HG02852 (cell line): ENCODE results near the gene SAT2.

Experiments
- ATAC-seq: cut with Tn5 transposase; IDR thresholded peaks from one replicate; pipeline ENCODE4 v1.9.1; 2021; ENCODE audit warnings: mild to moderate bottlenecking, moderate library complexity; ENCODE audit not compliant: unreplicated experiment

Gene SAT2

DNA sequence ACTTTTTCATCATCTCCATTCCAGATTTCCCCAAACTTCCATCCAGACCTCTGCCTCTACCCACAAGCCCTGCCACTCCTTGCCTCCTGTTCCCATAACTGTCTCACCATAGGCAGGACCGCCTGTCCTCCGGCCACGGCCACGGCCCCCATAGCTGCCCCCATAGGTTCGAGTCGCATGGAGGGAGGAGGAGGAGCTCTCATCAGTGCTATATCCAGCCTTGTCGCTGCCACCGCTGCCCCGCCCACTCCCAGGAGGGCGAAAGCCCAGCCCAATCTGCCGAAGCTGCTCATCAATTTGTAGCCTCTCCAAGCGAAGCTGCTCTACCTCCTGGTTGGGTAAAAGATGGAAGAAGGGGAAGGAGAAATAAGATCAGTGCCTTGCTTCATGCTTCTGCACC, 34.3 kb downstream of the SAT2 start:
- no peak for ATAC-seq

DNA sequence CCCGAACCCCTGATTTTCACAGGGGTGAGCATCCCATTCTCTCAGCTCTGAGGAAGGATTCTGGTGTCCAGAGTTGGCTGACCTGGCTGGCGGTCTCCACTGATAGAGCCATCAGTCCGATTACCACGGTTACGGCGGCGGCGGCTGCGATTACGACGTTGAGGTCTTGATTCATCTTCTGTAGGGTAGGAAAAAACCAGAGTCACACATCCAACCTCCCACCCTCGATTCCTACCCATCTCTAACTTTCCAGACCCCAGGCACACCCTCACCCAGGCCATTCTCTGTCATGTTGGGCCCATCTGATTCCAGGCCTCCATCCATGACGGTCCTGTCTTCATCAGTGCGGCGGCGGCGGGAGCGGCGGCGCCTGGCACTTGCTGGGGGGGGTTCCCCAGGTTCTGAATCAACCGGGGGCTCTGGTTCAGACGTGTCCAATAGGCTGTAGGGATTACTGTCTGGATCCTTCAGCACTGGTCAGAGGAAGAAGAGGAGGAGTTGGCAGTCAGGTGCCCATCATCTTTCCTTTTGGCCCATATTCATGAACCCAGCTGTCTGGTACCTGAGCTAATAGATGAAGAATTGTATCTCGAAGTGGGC, 35.1 kb downstream of the SAT2 start:
- no peak for ATAC-seq

DNA sequence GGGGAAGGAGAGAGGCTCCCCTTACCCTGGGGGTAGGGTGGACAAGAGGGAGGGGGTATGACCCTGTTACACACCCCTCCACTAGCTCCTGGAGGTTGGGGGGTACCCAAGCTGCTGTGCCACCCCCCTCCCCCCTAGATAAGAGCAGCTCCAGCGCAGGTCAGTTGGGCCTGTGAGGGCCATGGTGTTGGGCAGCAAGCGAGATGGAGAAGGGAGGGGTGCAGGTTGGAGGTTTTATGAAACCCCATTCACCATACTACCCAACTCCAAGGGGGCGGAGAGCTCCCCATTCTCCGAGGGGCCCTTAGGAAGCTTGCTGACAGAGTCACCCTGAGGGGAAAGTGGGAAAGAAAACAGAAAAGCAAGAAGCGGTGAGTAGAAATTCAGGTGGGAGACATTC, 36.0 kb downstream of the SAT2 start:
- ATAC-seq = no peak

DNA sequence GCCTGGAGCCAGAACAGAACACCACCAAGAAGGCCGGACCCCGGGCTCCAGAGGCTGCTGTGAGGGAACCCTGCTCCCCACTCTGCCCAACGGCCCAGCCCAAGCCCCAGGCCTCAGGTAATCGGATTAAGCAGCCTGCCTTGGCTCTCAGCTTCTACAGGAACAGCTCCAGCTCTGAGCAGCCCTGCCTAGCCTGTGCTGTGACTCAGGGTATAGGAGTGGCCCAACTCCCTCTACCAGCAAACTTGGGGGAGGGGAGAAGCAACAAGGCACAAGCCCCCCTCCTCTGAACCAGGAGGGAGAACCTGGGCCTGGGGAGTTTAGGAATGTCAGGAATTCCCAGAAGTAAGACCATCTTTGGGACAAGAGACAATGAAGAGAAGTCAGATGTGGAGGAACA, 36.9 kb downstream of the SAT2 start:
- no peak for ATAC-seq

- ATAC-seq = no peak
Observed at GRCh38 chr17:7589891-7590691, 37.5 kb downstream of the SAT2 start, which contains the start of gene SOX15. Gene SOX15 (minus strand): TSS chr17:7590094. CDS start chr17:7589676, 418 bp downstream.

DNA sequence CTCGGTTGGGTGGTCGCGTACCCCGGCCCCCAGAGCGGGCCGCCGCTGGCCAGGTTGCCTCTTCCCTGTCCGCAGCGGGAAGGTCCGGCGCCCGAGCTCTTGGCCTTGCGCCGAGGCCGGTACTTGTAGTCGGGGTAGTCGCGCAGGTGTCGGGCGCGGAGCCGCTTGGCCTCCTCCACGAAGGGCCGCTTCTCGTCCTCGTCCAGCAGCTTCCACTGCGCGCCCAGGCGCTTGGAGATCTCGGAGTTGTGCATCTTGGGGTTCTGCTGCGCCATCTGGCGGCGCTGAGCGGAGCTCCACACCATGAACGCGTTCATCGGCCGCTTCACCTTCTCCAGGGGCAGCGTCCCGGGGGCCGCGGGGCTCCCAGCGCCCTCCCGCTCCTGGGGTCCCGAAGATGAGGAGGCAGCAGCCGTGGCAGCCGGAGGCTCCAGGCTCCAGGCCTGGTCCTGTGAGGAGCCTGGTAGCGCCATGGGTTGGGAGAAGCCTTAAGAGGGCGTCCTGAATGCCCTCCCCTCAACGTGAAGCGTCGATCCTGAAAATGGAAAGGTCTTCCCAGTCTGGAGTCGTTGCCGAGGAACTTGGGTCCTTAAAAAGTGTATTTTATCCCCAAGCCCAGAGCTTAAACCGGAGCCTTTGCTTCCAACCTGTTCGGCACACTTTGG, 38.3 kb downstream of the SAT2 start:
- ATAC-seq = no peak

GRCh38 chr17:7588553-7589203, 38.9 kb downstream of the SAT2 start:
- ATAC-seq = no peak

DNA sequence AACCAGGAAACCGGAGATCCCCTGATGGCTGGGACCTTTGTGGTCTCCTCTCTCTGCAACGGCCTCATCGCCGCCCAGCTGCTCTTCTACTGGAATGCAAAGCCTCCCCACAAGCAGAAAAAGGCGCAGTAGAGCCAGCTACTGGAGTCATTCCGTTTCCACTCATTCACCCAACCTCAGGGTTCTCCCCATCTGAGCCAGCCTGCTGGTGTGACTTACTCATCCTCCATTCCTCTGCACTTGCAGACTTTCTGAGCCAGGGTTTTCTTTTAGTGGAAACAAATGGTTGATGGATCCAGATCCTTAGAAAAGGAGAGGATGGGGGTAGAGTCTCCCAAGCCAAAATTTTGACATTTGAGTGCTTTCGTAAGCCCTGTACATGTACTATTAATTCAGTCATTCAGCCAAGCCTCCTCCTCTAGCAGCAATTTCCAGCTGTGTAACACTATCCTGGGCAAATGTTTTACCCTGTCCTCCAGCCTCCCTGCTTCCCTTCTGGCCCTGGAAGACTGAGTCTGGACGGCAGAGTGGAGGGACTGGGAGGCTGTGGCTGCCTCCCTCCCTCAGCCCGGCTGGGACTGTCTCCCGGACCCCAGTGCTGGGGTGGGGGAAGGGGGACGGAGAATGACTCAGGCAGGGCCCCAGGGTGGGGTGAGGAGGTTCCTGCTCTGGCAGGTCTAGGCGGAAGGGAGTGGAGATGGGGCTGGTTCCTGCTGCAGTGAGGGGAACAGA, 40.0 kb downstream of the SAT2 start:
- ATAC-seq = no peak

DNA sequence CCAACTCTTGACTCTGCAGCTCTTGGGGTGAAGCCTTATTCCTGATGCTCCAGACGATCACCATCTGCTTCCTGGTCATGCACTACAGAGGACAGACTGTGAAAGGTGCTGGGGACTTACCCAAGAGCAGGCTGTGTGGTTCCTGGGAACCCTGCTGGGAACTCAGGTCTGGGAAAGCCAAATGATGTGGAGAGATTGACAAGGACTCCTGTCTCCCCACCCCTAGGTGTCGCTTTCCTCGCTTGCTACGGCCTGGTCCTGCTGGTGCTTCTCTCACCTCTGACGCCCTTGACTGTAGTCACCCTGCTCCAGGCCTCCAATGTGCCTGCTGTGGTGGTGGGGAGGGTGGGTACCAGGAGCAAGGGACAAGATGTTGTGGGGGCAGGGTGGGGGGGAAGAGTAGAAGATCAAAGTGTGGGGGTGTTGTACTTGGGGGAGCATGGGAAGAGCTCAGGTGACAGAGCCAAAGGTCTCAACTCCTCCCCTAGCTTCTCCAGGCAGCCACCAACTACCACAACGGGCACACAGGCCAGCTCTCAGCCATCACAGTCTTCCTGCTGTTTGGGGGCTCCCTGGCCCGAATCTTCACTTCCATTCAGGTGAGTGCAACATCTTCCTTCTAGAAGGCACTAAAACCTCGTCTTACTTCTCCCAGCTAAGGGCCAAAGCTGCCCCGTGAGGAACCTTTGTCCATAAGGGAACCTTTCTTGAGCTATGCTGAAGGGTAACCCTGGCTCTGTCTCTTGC, 40.8 kb downstream of the SAT2 start:
- no peak for ATAC-seq

- ATAC-seq = peak; percentile 72
Observed at GRCh38 chr17:7583253-7584109, 44.1 kb downstream of the SAT2 start, which contains the start of gene MPDU1. Gene MPDU1 (plus strand): TSS chr17:7583852. CDS start chr17:7583863, 11 bp downstream.

- ATAC-seq = no peak
Observed at GRCh38 chr17:7582396-7583252, 45.0 kb downstream of the SAT2 start.

DNA sequence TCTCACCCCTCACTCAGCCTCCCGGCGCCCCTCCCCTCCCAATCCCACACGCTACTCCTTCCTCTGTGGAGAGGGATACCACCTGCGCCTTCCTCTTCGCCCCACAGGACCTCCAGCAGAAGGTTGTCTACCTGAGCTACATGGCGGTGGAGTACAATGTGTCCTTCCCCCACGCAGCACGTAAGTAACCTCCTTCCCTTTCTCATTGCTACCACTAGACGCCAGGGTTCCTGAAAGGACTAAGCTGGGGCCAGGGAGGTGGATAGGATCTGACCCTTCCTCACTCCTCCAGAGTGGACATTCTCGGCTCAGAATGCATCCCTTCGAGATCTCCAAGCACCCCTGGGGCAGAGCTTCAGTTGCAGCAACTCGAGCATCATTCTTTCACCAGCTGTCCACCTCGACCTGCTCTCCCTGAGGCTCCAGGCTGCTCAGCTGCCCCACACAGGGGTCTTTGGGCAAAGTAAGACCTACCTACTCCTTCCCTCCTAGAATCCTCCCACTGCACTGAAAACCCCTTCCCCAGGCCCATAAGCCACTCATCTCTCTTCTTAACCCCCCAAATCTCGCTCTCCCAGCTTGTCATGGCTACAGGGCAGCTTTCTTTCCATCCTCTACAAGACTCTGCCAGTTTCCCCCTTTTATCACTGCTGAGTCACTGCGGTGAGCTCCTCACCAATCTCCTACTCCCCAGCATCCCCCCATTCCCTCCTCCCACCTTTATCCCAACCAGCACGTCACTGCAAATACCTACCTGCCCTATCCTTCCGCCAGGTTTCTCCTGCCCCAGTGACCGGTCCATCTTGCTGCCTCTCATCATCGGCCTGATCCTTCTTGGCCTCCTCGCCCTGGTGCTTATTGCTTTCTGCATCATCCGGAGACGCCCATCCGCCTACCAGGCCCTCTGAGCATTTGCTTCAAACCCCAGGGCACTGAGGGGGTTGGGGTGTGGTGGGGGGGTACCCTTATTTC, 46.7 kb downstream of the SAT2 start:
- no peak for ATAC-seq

- no peak for ATAC-seq
Observed at GRCh38 chr17:7579834-7580603, 47.6 kb downstream of the SAT2 start.

- no peak for ATAC-seq
Observed at GRCh38 chr17:7579001-7579833, 48.4 kb downstream of the SAT2 start, which contains the start of gene CD68. Gene CD68 (plus strand): TSS chr17:7579638. CDS start chr17:7579678, 40 bp downstream.
